ENCODE measurements around the gene POLE.

GRCh38 chr12:132647858-132648257 lies 39.3 kb downstream of the POLE start:
- no peak for TF ChIP-seq CTCF (IDR thresholded peaks at IDR 0.05)
- TF ChIP-seq POLR2A (IDR thresholded peaks at IDR 0.05), result no peak

Measured in heart left ventricle (tissue), 13 donors.